Measurements from ENCODE around the gene DNAJB12. TPM values are rescaled to one million over a fixed set of nuclear protein-coding genes. Genes with fewer than 3 reads are reported as not detected.

The DNAJB12 gene
- total RNA-seq, 3 donors from 2014 or later (not counting 1 experiment from before 2014, with no cell fraction given), result 47.3 to 54.2 (median 48.7) TPM

GRCh38 chr10:72322280-72323058, 32.2 kb downstream of the DNAJB12 start:
- Mint-ChIP-seq H3K9me3 (no peaks in the 10 kb centered on the region), H3K27ac (peak overlapping the region; percentile 18 to 68), H3K36me3 (no peaks in the 10 kb centered on the region), H3K4me3 (no peak overlapping the region), H3K4me1 (peaks cover 44 to 57% of the 10 kb centered on the region in 2 donors), H3K27me3 (ENCODE audit: low read depth in 2 of 2) (no peaks in the 10 kb centered on the region)
- no peaks in the 10 kb centered on the region for H3K9me3 ChIP-seq (ENCODE audit: control insufficient read depth, insufficient read depth, low read length)
- no peak overlapping the region for H3K27ac ChIP-seq (ENCODE audit: low read length)
- no peaks in the 10 kb centered on the region for H3K27me3 ChIP-seq (ENCODE audit: control insufficient read depth, insufficient read depth, low read length)
- 85% methylated on average over 14 of the region's 16 CpGs for WGBS (ENCODE audit: insufficient coverage)
- intact Hi-C loops (cut with micrococcal nuclease), result no loop called here
- peaks cover 82% of the 10 kb centered on the region for H3K4me1 ChIP-seq (ENCODE audit: control insufficient read depth, insufficient read depth, low read length)
- TF ChIP-seq CTCF (IDR thresholded peaks at IDR 0.05), result no peak
- ATAC-seq (no peak), DNase-seq (peak in 1 of 2 donors; percentile 68)
- H3K4me3 ChIP-seq (ENCODE audit: low read length), result no peak overlapping the region
- H3K36me3 ChIP-seq (ENCODE audit: control insufficient read depth, insufficient read depth, low read length), result no peaks in the 10 kb centered on the region

DNA sequence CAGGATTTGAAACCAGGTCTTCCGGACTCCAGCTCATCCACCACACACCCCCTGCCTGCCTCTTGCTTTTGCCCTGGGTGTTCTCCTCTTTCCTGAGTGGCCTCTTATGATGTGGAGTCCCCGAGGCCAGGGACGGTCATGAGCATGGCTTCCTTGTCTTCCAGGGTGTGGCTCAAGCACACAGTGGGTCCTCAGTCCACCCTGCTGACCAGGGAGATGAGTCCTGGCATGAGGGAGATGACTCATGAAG, 32.8 kb downstream of the DNAJB12 start:
- DNase-seq, result no peak
- peaks cover 81% of the 10 kb centered on the region for H3K4me1 ChIP-seq (ENCODE audit: control insufficient read depth, insufficient read depth, low read length)
- H3K27ac ChIP-seq (ENCODE audit: low read length), result no peak overlapping the region
- no peak overlapping the region for H3K4me3 ChIP-seq (ENCODE audit: low read length)
- H3K27me3 ChIP-seq (ENCODE audit: control insufficient read depth, insufficient read depth, low read length), result no peaks in the 10 kb centered on the region
- no peak for ATAC-seq
- no peaks in the 10 kb centered on the region for H3K9me3 ChIP-seq (ENCODE audit: control insufficient read depth, insufficient read depth, low read length)
- H3K4me1 Mint-ChIP-seq, result peaks cover 47 to 58% of the 10 kb centered on the region in 2 donors
- H3K9me3 Mint-ChIP-seq, result no peaks in the 10 kb centered on the region
- intact Hi-C loops (cut with micrococcal nuclease), result no loop called here
- no peaks in the 10 kb centered on the region for H3K27me3 Mint-ChIP-seq (ENCODE audit: low read depth in 2 of 2)
- H3K4me3 Mint-ChIP-seq, result no peak overlapping the region
- peak overlapping the region in 1 of 2 donors; percentile 48 for H3K27ac Mint-ChIP-seq
- no peaks in the 10 kb centered on the region for H3K36me3 Mint-ChIP-seq
- TF ChIP-seq CTCF (IDR thresholded peaks at IDR 0.05), result no peak
- H3K36me3 ChIP-seq (ENCODE audit: control insufficient read depth, insufficient read depth, low read length), result no peaks in the 10 kb centered on the region
- 96% methylated on average over 3 of the region's 3 CpGs for WGBS (ENCODE audit: insufficient coverage)

DNA sequence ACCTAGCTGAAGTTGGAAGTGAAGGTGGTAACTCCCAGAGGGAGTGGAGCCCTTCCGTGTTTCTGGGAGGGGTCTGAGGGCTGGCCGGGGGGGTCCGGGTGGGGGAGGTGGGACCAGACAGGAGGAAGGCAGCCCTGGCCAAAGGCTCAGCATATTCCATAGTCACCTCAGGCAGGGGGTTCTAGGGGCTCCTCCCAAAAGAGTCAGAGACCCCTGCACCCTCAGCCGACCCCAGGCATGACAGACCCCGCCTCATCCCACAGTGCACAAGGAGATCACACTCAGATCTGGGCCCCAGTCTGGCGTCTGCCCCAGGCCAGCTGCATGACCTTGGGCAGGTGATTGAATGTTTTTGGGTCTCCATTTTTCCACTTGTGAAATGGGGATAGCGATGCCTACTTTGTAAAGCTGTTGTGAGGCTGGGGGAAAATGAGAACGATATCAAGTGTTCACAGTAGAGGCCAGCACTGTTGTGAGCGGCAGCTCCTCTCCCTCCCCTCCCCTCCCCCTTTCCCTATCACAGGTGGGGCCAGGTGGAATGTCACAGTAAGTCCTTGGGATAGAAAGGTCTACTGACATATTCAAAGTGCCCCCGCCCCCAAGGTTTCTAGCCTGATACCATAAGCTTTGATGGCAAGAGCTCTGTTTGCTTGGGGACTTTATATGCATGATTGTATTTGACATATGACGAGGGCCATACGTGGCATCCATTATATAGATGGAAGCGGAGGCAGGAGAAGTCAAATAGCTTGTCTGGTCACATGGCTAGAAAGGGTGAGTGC, 33.3 kb downstream of the DNAJB12 start:
- intact Hi-C loops (cut with micrococcal nuclease), result no loop called here
- Histone ChIP-seq H3K4me3 (ENCODE audit: low read length) (no peak overlapping the region), H3K9me3 (ENCODE audit: control insufficient read depth, insufficient read depth, low read length) (no peaks in the 10 kb centered on the region), H3K27me3 (ENCODE audit: control insufficient read depth, insufficient read depth, low read length) (no peaks in the 10 kb centered on the region), H3K27ac (ENCODE audit: low read length) (peak overlapping the region; percentile 95), H3K36me3 (ENCODE audit: control insufficient read depth, insufficient read depth, low read length) (no peaks in the 10 kb centered on the region), H3K4me1 (ENCODE audit: control insufficient read depth, insufficient read depth, low read length) (peaks cover 81% of the 10 kb centered on the region)
- H3K36me3 Mint-ChIP-seq, result no peaks in the 10 kb centered on the region
- H3K9me3 Mint-ChIP-seq, result no peaks in the 10 kb centered on the region
- DNase-seq, result no peak
- no peaks in the 10 kb centered on the region for H3K27me3 Mint-ChIP-seq (ENCODE audit: low read depth in 2 of 2)
- H3K4me1 Mint-ChIP-seq, result peaks cover 44 to 57% of the 10 kb centered on the region in 2 donors
- peak overlapping the region; percentile 85 to 97 for H3K27ac Mint-ChIP-seq
- WGBS (ENCODE audit: insufficient coverage), result 80% methylated on average over 11 of the region's 13 CpGs
- H3K4me3 Mint-ChIP-seq, result no peak overlapping the region
- ATAC-seq, result no peak
- no peak for TF ChIP-seq CTCF (IDR thresholded peaks at IDR 0.05)
